Smooth muscle cell (in vitro differentiated cells): ENCODE measurements around the gene ULK4. TPM values are rescaled to one million over a fixed set of nuclear protein-coding genes. Genes with fewer than 3 reads are reported as not detected.
"Not testable (repeated sequence)": the region's sequence is repeated elsewhere in the genome, so short reads cannot be mapped to it uniquely, and the experiment has no call there.

Source experiments
- DNase-seq: peaks from one replicate; lab custom pipeline; 2025; ENCODE audit not compliant: unreplicated experiment; lab: John Stamatoyannopoulos, UW
- H2AFZ ChIP-seq: fragments of 200-600 bp; sonication (generic); 2 replicates; pipeline ENCODE4 v1.6.0; 2016; ENCODE audit warnings: antibody characterized with exemption, low read depth, mild to moderate bottlenecking
- H3F3A ChIP-seq: fragments of 200-600 bp; sonication (generic); 2 replicates; pipeline ENCODE4 v1.6.0; 2017; ENCODE audit warnings: antibody characterized with exemption, low read depth
- H3K27ac ChIP-seq: fragments of 200-600 bp; sonication (generic); 2 replicates; pipeline ENCODE4 v1.5.1; 2016; ENCODE audit warnings: low read depth, mild to moderate bottlenecking
- H3K27me3 ChIP-seq: fragments of 200-600 bp; sonication (generic); 2 replicates; pipeline ENCODE4 v1.6.1; 2016; ENCODE audit warnings: low read depth, mild to moderate bottlenecking
- H3K36me3 ChIP-seq: fragments of 200-600 bp; sonication (generic); 2 replicates; pipeline ENCODE4 v1.5.1; 2016; ENCODE audit warnings: low read depth
- H3K4me1 ChIP-seq: fragments of 200-600 bp; sonication (generic); 2 replicates; pipeline ENCODE4 v1.5.1; 2016; ENCODE audit warnings: low read depth
- H3K4me2 ChIP-seq: fragments of 200-600 bp; sonication (generic); 2 replicates; pipeline ENCODE4 v1.6.0; 2016; ENCODE audit warnings: mild to moderate bottlenecking
- H3K4me3 ChIP-seq: fragments of 200-600 bp; sonication (generic); 2 replicates; pipeline ENCODE4 v1.5.1; 2016; ENCODE audit warnings: mild to moderate bottlenecking
- H3K79me2 ChIP-seq: fragments of 200-600 bp; sonication (generic); 2 replicates; pipeline ENCODE4 v1.6.0; 2016; ENCODE audit warnings: low read depth, mild to moderate bottlenecking
- H3K9ac ChIP-seq: fragments of 200-600 bp; sonication (generic); 2 replicates; pipeline ENCODE4 v1.6.0; 2016; ENCODE audit warnings: low read depth
- H3K9me3 ChIP-seq: fragments of 200-600 bp; sonication (generic); replicated peaks from 2 replicates; pipeline ENCODE4 v1.5.1; 2016; ENCODE audit warnings: low read depth
- H4K20me1 ChIP-seq: fragments of 200-600 bp; sonication (generic); 2 replicates; pipeline ENCODE4 v1.6.0; 2016; ENCODE audit warnings: low read depth
- CTCF ChIP-seq: fragments of 200-600 bp; sonication (generic); IDR thresholded peaks from 2 replicates; pipeline ENCODE4 v1.5.1; 2017; ENCODE audit warnings: borderline replicate concordance, mild to moderate bottlenecking, antibody characterized with exemption; ENCODE audit not compliant: insufficient read depth, poor library complexity, severe bottlenecking
- WGBS: methylation state at CpG from one replicate; pipeline ENCODE4 v1.1.7; 2016; ENCODE audit warnings: low lambda C conversion rate; 5-methylcytosine and 5-hydroxymethylcytosine counted together
- polyA plus RNA-seq: library from polyadenylated mRNA; unstranded; fragments of >200 nt; fragmentation: Nextera tagmentation; extraction: Ambion mirVana; gene quantifications from 2 replicates; pipeline ENCODE4 v1.2.1, GENCODE V29; 2016
- total RNA-seq: library from RNA; depleted of rRNA; stranded (reverse); fragments of >200 nt; gene quantifications from 2 replicates; pipeline ENCODE4 v1.2.3, GENCODE V29; 2014

The ULK4 gene
- total and polyA plus RNA-seq, 2 experiments from 2014 or later, result 4.3 to 14.2 TPM

- WGBS, result 86% methylated on average over 2 of the region's 2 CpGs
- Histone ChIP-seq H3K27ac (no peak overlapping the region), H3K79me2 (no peaks in the 10 kb centered on the region), H3K36me3 (no peaks in the 10 kb centered on the region), H4K20me1 (no peaks in the 10 kb centered on the region), H3K4me3 (no peak overlapping the region), H3K4me2 (no peak overlapping the region), H2AFZ (no peak overlapping the region), H3K9ac (no peak overlapping the region), H3K9me3 (no peaks in the 10 kb centered on the region), H3K4me1 (no peaks in the 10 kb centered on the region), H3F3A (no peaks in the 10 kb centered on the region), H3K27me3 (no peaks in the 10 kb centered on the region)
- TF ChIP-seq CTCF, result no peak
- DNase-seq, result no peak
Observed at GRCh38 chr3:41769106-41769505, 192.8 kb downstream of the ULK4 start.

GRCh38 chr3:41768363-41768762 lies 193.5 kb downstream of the ULK4 start:
- Histone ChIP-seq H3K79me2 (no peaks in the 10 kb centered on the region), H3F3A (no peaks in the 10 kb centered on the region), H4K20me1 (no peaks in the 10 kb centered on the region), H3K27ac (no peak overlapping the region), H2AFZ (no peak overlapping the region), H3K9me3 (no peaks in the 10 kb centered on the region), H3K36me3 (no peaks in the 10 kb centered on the region), H3K4me2 (no peak overlapping the region), H3K4me1 (no peaks in the 10 kb centered on the region), H3K27me3 (no peaks in the 10 kb centered on the region), H3K4me3 (no peak overlapping the region), H3K9ac (no peak overlapping the region)
- TF ChIP-seq CTCF, result no peak
- DNase-seq, result no peak
- 75% methylated on average over 1 of the region's 1 CpG for WGBS

GRCh38 chr3:41762867-41763266 lies 199.0 kb downstream of the ULK4 start:
- WGBS, result 76% methylated on average over 7 of the region's 7 CpGs
- H3K79me2 ChIP-seq, H3K9me3 ChIP-seq, H3K4me3 ChIP-seq, H3K4me2 ChIP-seq, H3K9ac ChIP-seq, H4K20me1 ChIP-seq, H3K36me3 ChIP-seq, H3K27ac ChIP-seq, H3F3A ChIP-seq, H3K27me3 ChIP-seq, H3K4me1 ChIP-seq, DNase-seq, H2AFZ ChIP-seq: not testable (repeated sequence)

DNA sequence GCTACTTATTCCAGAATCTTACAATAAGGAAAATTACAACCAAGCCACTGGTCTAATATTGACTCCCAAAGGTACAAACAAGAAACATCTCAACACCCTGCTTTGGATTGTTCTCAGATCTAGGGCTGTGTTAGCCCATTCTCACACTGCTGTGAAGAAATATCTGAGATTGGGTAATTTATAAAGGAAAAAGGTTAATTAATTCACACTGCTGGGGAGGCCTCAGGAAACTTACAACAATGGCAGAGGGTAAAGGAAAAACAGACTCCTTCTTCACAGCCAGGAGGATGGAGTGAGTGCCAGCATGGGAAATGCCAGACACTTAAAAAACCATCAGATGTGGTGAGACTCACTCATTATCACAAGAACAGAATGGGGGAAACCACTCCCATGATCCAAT lies 208.3 kb downstream of the ULK4 start:
- no peaks in the 10 kb centered on the region for H4K20me1 ChIP-seq
- H3K4me3 ChIP-seq, result no peak overlapping the region
- no peaks in the 10 kb centered on the region for H3K27me3 ChIP-seq
- H3K4me2 ChIP-seq, result no peak overlapping the region
- H2AFZ ChIP-seq, result no peak overlapping the region
- no peaks in the 10 kb centered on the region for H3K36me3 ChIP-seq
- TF ChIP-seq CTCF, result no peak
- no peaks in the 10 kb centered on the region for H3K79me2 ChIP-seq
- H3F3A ChIP-seq, result no peaks in the 10 kb centered on the region
- no peaks in the 10 kb centered on the region for H3K4me1 ChIP-seq
- no peak for DNase-seq
- no peak overlapping the region for H3K27ac ChIP-seq
- no peaks in the 10 kb centered on the region for H3K9me3 ChIP-seq
- H3K9ac ChIP-seq, result no peak overlapping the region
